Measurements from ENCODE around the gene NSRP1.

DNA sequence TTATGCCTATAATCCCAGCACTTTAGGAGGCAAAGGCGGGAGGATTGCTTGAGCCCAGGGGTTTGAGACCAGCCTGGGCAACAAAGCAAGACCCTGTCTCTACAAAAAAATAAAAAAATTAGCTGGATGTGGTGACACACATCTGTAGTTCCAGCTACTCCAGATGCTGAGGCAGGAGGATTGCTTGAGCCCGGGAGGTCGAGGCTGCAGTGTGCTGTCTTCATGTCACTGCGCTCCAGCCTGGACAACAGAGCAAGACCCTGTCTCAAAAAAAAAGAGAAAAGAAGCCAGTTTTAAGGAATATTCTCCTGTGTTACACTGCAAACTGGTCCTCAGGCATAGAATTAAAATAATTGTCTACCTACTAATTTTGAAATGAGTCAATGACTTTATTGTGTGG is 47.9 kb downstream of the NSRP1 start:
- TF ChIP-seq, protein P1, sequence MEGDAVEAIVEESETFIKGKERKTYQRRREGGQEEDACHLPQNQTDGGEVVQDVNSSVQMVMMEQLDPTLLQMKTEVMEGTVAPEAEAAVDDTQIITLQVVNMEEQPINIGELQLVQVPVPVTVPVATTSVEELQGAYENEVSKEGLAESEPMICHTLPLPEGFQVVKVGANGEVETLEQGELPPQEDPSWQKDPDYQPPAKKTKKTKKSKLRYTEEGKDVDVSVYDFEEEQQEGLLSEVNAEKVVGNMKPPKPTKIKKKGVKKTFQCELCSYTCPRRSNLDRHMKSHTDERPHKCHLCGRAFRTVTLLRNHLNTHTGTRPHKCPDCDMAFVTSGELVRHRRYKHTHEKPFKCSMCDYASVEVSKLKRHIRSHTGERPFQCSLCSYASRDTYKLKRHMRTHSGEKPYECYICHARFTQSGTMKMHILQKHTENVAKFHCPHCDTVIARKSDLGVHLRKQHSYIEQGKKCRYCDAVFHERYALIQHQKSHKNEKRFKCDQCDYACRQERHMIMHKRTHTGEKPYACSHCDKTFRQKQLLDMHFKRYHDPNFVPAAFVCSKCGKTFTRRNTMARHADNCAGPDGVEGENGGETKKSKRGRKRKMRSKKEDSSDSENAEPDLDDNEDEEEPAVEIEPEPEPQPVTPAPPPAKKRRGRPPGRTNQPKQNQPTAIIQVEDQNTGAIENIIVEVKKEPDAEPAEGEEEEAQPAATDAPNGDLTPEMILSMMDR (IDR thresholded peaks at IDR 0.05; ENCODE audit: control extremely low read depth in 1 of 3, insufficient read depth in 1 of 3, low read depth in 1 of 3, low read length in 3 of 3): no peak
- TF ChIP-seq POLR2A (IDR thresholded peaks at IDR 0.05; ENCODE audit: control extremely low read depth in 1 of 2, low read depth in 2 of 2, low read length in 2 of 2) (no peak), JUND (IDR thresholded peaks at IDR 0.05; ENCODE audit: low read length) (no peak), SIN3A (conservative IDR thresholded peaks at IDR 0.05 in 1 of 2, IDR thresholded peaks at IDR 0.05 in 1 of 2; ENCODE audit: low read depth in 1 of 2, low read length in 2 of 2) (no peak), CBX5 (IDR thresholded peaks at IDR 0.05; ENCODE audit: low read depth, low read length) (no peak), SRF (IDR thresholded peaks at IDR 0.05; ENCODE audit: low read depth, low read length) (no peak), RXRA (IDR thresholded peaks at IDR 0.05; ENCODE audit: insufficient read depth, low read depth, low read length) (no peak), MAFK (IDR thresholded peaks at IDR 0.05; ENCODE audit: low read depth, low read length) (no peak), POLR2AphosphoS5 (IDR thresholded peaks at IDR 0.05; ENCODE audit: low read depth, low read length) (no peak), CHD1 (IDR thresholded peaks at IDR 0.05; ENCODE audit: low read depth, low read length) (no peak), ZNF274 (IDR thresholded peaks at IDR 0.05; ENCODE audit: borderline replicate concordance, extremely low read depth, low read length) (no peak), HDAC6 (IDR thresholded peaks at IDR 0.05; ENCODE audit: low read depth, low read length) (no peak), EZH2 (IDR thresholded peaks at IDR 0.05; ENCODE audit: low read depth, low read length, severe bottlenecking) (no peak)
